Astrocyte (in vitro differentiated cells and primary cell): ENCODE measurements around the gene TJP1. TPM values are rescaled to one million over a fixed set of nuclear protein-coding genes. Genes with fewer than 3 reads are reported as not detected.

Source experiments
- DNase-seq: peaks from one replicate; pipeline ENCODE4 v3.0.0-alpha.2; 2010; ENCODE audit warnings: low read depth
- FAIRE-seq: peaks from 2 replicates; lab custom pipeline; 2011; peaks lifted over from hg19 to GRCh38; lab: Jason Lieb, UNC
- H2AFZ ChIP-seq: 2 replicates; pipeline ENCODE4 v1.6.0; 2012; ENCODE audit warnings: low read depth, low read length, inconsistent platforms
- H3K27ac ChIP-seq: 2 replicates; pipeline ENCODE4 v1.5.1; 2011; ENCODE audit warnings: low read depth, low read length, inconsistent platforms
- H3K27me3 ChIP-seq: 2 replicates; pipeline ENCODE4 v1.6.0; 2011; ENCODE audit warnings: low read length, inconsistent platforms; ENCODE audit not compliant: insufficient read depth
- H3K36me3 ChIP-seq: 2 replicates; pipeline ENCODE4 v1.5.1; 2011; ENCODE audit warnings: low read length, inconsistent platforms; ENCODE audit not compliant: insufficient read depth
- H3K4me1 ChIP-seq: 2 replicates; pipeline ENCODE4 v1.5.1; 2011; ENCODE audit warnings: low read length, inconsistent platforms; ENCODE audit not compliant: insufficient read depth
- H3K4me2 ChIP-seq: 2 replicates; pipeline ENCODE4 v1.6.0; 2012; ENCODE audit warnings: low read length, inconsistent platforms
- H3K4me3 ChIP-seq: 2 replicates; pipeline ENCODE4 v1.5.1; 2011; ENCODE audit warnings: low read depth, mild to moderate bottlenecking, low read length, inconsistent platforms; ENCODE audit not compliant: insufficient read depth
- H3K79me2 ChIP-seq: 2 replicates; pipeline ENCODE4 v1.6.0; 2012; ENCODE audit warnings: mild to moderate bottlenecking, low read length, inconsistent platforms; ENCODE audit not compliant: insufficient read depth
- H3K9ac ChIP-seq: 2 replicates; pipeline ENCODE4 v1.6.0; 2012; ENCODE audit warnings: mild to moderate bottlenecking, low read length, inconsistent platforms
- H3K9me3 ChIP-seq: 2 replicates; pipeline ENCODE4 v1.5.1; 2012; ENCODE audit warnings: low read depth, mild to moderate bottlenecking, low read length, inconsistent platforms; ENCODE audit not compliant: insufficient read depth
- H4K20me1 ChIP-seq: 2 replicates; pipeline ENCODE4 v1.6.0; 2012; ENCODE audit warnings: low read length, inconsistent platforms; ENCODE audit not compliant: insufficient read depth
- H3K27ac Mint-ChIP-seq: one replicate; pipeline ENCODE4 v1.8.0; 2021; ENCODE audit warnings: mild to moderate bottlenecking, mixed read lengths; ENCODE audit not compliant: unreplicated experiment
- H3K27me3 Mint-ChIP-seq: one replicate; pipeline ENCODE4 v1.8.0; 2021; ENCODE audit warnings: low read depth, mixed read lengths; ENCODE audit not compliant: unreplicated experiment
- H3K36me3 Mint-ChIP-seq: one replicate; pipeline ENCODE4 v1.8.0; 2021; ENCODE audit warnings: low read depth, mixed read lengths; ENCODE audit not compliant: unreplicated experiment
- H3K4me1 Mint-ChIP-seq: one replicate; pipeline ENCODE4 v1.8.0; 2021; ENCODE audit warnings: low read depth, mixed read lengths; ENCODE audit not compliant: unreplicated experiment
- H3K4me3 Mint-ChIP-seq: one replicate; pipeline ENCODE4 v1.8.0; 2021; ENCODE audit warnings: mild to moderate bottlenecking, moderate library complexity, mixed read lengths; ENCODE audit not compliant: unreplicated experiment
- H3K9me3 Mint-ChIP-seq: one replicate; pipeline ENCODE4 v1.8.0; 2021; ENCODE audit warnings: mild to moderate bottlenecking, mixed read lengths; ENCODE audit not compliant: unreplicated experiment
- CTCF ChIP-seq: IDR thresholded peaks from 2 replicates; pipeline ENCODE4 v1.5.1; 2011; ENCODE audit warnings: low read depth, mild to moderate bottlenecking, inconsistent platforms, low read length, moderate library complexity; ENCODE audit not compliant: insufficient read depth
- EZH2 ChIP-seq: IDR thresholded peaks from 2 replicates; pipeline ENCODE4 v1.6.1; 2012; ENCODE audit warnings: mild to moderate bottlenecking, low read length, inconsistent platforms; ENCODE audit not compliant: insufficient read depth
- total RNA-seq: library from RNA; stranded (reverse); gene quantifications from 2 replicates; pipeline ENCODE4 v1.2.1, GENCODE V29; 2021

Gene TJP1
- total RNA-seq, 1 donor from 2014 or later, result 137 TPM

GRCh38 chr15:29688506-29689286, 133.6 kb downstream of the TJP1 start:
- Mint-ChIP-seq H3K36me3 (peaks cover 5% of the 10 kb centered on the region), H3K27ac (no peak overlapping the region), H3K27me3 (no peaks in the 10 kb centered on the region), H3K4me3 (no peak overlapping the region), H3K4me1 (peaks cover 18% of the 10 kb centered on the region), H3K9me3 (no peaks in the 10 kb centered on the region)
- H4K20me1 ChIP-seq, result no peaks in the 10 kb centered on the region
- no peaks in the 10 kb centered on the region for H3K79me2 ChIP-seq
- no peaks in the 10 kb centered on the region for H3K27me3 ChIP-seq
- DNase-seq (no peak), FAIRE-seq (no peak)
- TF ChIP-seq CTCF (no peak), EZH2 (no peak)
- no peaks in the 10 kb centered on the region for H3K9me3 ChIP-seq
- H3K9ac ChIP-seq, result no peak overlapping the region
- peaks cover 20% of the 10 kb centered on the region for H3K4me1 ChIP-seq
- H3K4me3 ChIP-seq, result no peak overlapping the region
- no peak overlapping the region for H3K4me2 ChIP-seq
- H2AFZ ChIP-seq, result no peak overlapping the region
- H3K36me3 ChIP-seq, result no peaks in the 10 kb centered on the region
- no peak overlapping the region for H3K27ac ChIP-seq

GRCh38 chr15:29687939-29688505, 134.2 kb downstream of the TJP1 start:
- Mint-ChIP-seq H3K27ac (no peak overlapping the region), H3K4me3 (no peak overlapping the region), H3K36me3 (peaks cover 5% of the 10 kb centered on the region), H3K4me1 (peaks cover 15% of the 10 kb centered on the region), H3K9me3 (no peaks in the 10 kb centered on the region), H3K27me3 (no peaks in the 10 kb centered on the region)
- H3K4me2 ChIP-seq, result no peak overlapping the region
- no peaks in the 10 kb centered on the region for H3K9me3 ChIP-seq
- H3K27me3 ChIP-seq, result no peaks in the 10 kb centered on the region
- TF ChIP-seq CTCF (no peak), EZH2 (no peak)
- H4K20me1 ChIP-seq, result no peaks in the 10 kb centered on the region
- DNase-seq (no peak), FAIRE-seq (no peak)
- peaks cover 20% of the 10 kb centered on the region for H3K4me1 ChIP-seq
- no peak overlapping the region for H3K4me3 ChIP-seq
- no peak overlapping the region for H3K9ac ChIP-seq
- H3K27ac ChIP-seq, result no peak overlapping the region
- no peaks in the 10 kb centered on the region for H3K79me2 ChIP-seq
- H2AFZ ChIP-seq, result no peak overlapping the region
- H3K36me3 ChIP-seq, result no peaks in the 10 kb centered on the region
